NT2/D1 (cell line): ENCODE measurements around the gene TACC3.

ENCODE experiments used
- SUZ12 ChIP-seq: IDR thresholded peaks from 2 replicates; pipeline ENCODE4 v1.6.1; 2011; ENCODE audit not compliant: insufficient read length, insufficient read depth; ENCODE audit errors: extremely low read depth
- YY1 ChIP-seq: IDR thresholded peaks from 2 replicates; pipeline ENCODE4 v1.6.1; 2011; ENCODE audit not compliant: insufficient read length, insufficient read depth
- ZNF274 ChIP-seq: IDR thresholded peaks from 2 replicates; pipeline ENCODE4 v1.6.1; 2011; ENCODE audit warnings: mild to moderate bottlenecking, low read depth, low read length

DNA sequence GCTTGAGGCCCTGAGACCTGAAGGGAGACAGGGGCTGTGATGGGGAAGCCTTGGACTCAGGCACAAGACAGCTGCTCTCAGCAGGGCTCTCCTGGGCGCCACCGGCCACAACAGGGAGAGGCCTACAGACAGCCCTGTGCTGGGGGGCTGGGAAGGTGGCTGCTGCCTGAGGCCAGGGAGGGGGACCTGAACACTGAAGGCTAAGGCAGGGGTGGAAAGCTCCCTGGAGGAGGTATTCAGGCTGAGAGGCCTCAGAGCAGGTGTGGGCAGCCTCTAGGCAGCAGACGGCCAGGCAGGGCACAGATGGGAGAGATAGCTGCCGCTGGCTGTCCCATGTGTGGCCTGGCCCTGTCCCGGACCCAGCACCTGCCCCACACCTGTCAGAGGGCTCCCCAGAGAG is 33.0 kb downstream of the TACC3 start:
- TF ChIP-seq YY1 (no peak), ZNF274 (no peak), SUZ12 (no peak)
